ENCODE measurements around the gene MID1IP1.
A peak's percentile ranks its signal among the peaks of the same experiment; 100 is the strongest.

MID1IP1 gene, protein sequence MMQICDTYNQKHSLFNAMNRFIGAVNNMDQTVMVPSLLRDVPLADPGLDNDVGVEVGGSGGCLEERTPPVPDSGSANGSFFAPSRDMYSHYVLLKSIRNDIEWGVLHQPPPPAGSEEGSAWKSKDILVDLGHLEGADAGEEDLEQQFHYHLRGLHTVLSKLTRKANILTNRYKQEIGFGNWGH

GRCh38 chrX:38800981-38801845, at the start of gene MID1IP1:
Gene MID1IP1, plus strand, starts transcription at chrX:38801459. Its CDS starts 3,488 bp downstream, at chrX:38804947.
- TF ChIP-seq CTCF (IDR thresholded peaks at IDR 0.05; ENCODE audit: insufficient read depth, low read length, missing control alignments), result no peak
- ChIA-PET POLR2A (no interaction called here), CTCF (no interaction called here)
- H3K4me3 ChIP-seq (ENCODE audit: low read depth, low read length), result peak within 1 kb of the TSS; percentile 62
- peak; percentile 40 for DNase-seq (ENCODE audit: low read depth, low spot score)

DNA sequence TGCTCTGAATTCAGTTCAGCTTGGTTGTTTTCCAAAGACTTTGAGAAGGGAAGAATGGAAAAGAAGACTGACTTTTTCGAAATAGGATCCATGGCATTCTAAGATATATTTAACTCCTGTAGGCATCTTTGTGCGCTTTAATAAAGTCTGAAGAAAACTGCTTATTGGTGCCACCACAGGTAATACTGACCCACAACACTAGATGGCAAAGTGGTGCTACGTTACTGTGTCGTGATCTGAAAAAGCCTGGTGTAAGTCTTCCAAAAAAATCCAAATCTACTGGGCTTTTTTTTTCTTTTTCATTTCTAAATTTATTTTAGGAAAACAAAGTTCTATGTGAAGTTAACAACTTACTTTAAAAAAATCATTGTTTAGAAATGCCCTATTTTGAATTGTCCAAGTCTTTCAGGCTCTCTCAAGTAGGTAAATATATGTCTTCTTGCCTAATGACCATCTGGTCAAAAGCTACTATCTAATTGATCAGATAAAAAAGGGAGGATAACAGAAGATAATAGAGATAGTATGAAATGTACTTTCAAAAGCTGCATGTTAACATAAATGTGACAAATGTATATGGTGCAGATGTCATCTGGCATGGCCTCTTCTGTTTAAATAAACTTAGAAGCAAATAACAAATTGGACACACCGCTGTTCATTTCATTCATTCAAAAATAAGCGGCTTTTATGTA, 47.0 kb upstream of the MID1IP1 start:
- no peak overlapping the region for H3K4me3 ChIP-seq (ENCODE audit: low read depth, low read length)
- POLR2A ChIA-PET, result no interaction called here
- CTCF ChIA-PET, result interaction anchor here (0.9 to 2.4 kb wide), 7 partner anchors 8 to 489 kb away, joined by 3 to 7 read pairs (median 3); no protein-coding TSS in a partner anchor
- peak; percentile 43 for TF ChIP-seq CTCF (IDR thresholded peaks at IDR 0.05; ENCODE audit: insufficient read depth, low read length, missing control alignments)
- DNase-seq (ENCODE audit: low read depth, low spot score), result no peak

DNA sequence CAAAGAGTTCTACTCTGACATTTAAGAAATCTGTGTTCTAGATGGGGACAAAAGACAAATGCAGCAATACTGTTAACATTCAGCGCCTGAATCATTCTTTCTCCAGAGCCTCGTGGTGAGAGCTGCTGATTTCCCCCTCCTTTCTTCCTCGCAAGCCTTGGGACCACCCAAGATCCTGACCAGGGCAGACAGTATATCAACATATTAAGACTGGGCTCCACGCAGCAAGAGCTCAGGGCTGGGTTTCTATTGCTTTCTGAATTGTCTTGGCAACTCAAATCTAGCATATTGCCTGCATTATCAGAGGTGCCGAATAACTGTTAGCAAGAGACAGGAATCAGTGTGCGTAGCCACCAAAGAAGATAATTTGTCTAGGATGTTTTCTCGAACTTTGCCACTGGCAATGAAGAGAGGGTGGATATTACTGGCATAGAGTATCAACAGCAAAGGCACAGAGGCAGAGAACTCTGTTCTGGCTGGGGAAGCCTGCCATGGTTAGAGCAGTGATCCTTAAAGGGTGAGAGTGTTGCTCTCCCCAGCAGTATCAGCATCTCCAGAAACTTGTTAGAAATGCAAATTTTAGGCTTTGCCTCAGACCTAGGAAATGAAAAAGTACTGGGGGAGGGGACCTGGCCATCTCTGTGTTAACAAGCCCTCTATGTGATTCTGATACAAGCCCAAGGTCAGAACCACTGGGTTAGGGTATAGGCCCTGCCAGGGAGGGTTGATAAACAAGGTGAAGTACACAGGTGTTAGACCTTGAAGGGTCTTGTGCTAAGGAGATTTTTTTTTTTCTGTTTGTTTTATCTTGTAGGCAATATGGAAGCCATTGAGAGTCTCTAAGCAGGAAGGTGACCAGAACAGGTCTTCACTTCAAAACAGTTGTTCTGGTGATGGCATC, 46.2 kb upstream of the MID1IP1 start:
- H3K4me3 ChIP-seq (ENCODE audit: low read depth, low read length), result no peak overlapping the region
- POLR2A ChIA-PET, result no interaction called here
- TF ChIP-seq CTCF (IDR thresholded peaks at IDR 0.05; ENCODE audit: insufficient read depth, low read length, missing control alignments), result no peak
- DNase-seq (ENCODE audit: low read depth, low spot score), result no peak
- CTCF ChIA-PET, result interaction anchor here (0.9 to 2.4 kb wide), 7 partner anchors 8 to 492 kb away, joined by 3 to 7 read pairs (median 3); no protein-coding TSS in a partner anchor

- no peak for DNase-seq (ENCODE audit: low read depth, low spot score)
- TF ChIP-seq CTCF (IDR thresholded peaks at IDR 0.05; ENCODE audit: insufficient read depth, low read length, missing control alignments), result no peak
- ChIA-PET CTCF (no interaction called here), POLR2A (no interaction called here)
- no peak overlapping the region for H3K4me3 ChIP-seq (ENCODE audit: low read depth, low read length)
Observed at GRCh38 chrX:38760883-38761282, 40.4 kb upstream of the MID1IP1 start.

DNA sequence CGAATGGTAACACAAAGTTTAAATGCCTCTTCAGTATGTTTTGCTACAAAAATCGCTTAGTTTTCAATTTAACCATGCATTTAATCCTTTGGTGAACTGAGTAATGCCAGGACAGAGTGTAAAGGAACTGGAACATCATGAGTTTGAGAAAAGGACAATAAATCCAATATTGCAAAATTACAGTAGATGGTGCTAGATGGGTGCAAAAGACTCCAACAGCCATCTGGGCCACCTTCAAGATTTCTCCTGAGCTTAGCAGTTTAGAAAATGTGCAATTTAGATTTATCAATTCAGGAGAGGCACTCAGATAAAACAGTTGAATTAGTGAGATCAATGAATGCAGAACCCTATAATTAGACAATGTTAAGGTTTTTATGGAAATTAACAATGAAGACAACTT, 33.2 kb upstream of the MID1IP1 start:
- H3K4me3 ChIP-seq (ENCODE audit: low read depth, low read length), result no peak overlapping the region
- DNase-seq (ENCODE audit: low read depth, low spot score), result no peak
- TF ChIP-seq CTCF (IDR thresholded peaks at IDR 0.05; ENCODE audit: insufficient read depth, low read length, missing control alignments), result no peak
- POLR2A ChIA-PET, result no interaction called here
- CTCF ChIA-PET, result interaction anchor here (0.6 to 2.4 kb wide), 14 partner anchors 9 to 474 kb away, joined by 3 to 16 read pairs (median 4); no protein-coding TSS in a partner anchor
